ENCODE data around the gene MED1.

MED1 gene

GRCh38 chr17:39359994-39360393 lies 91.1 kb downstream of the MED1 start:
- no peak for DNase-seq

GRCh38 chr17:39357986-39358385 lies 93.1 kb downstream of the MED1 start:
- DNase-seq: no peak

GRCh38 chr17:39357488-39357887 lies 93.6 kb downstream of the MED1 start:
- no peak for DNase-seq
